ENCODE measurements around the gene SEPTIN5.

The SEPTIN5 gene

GRCh38 chr22:19734837-19735382, 20.6 kb downstream of the SEPTIN5 start:
- DNase-seq, result no peak

DNA sequence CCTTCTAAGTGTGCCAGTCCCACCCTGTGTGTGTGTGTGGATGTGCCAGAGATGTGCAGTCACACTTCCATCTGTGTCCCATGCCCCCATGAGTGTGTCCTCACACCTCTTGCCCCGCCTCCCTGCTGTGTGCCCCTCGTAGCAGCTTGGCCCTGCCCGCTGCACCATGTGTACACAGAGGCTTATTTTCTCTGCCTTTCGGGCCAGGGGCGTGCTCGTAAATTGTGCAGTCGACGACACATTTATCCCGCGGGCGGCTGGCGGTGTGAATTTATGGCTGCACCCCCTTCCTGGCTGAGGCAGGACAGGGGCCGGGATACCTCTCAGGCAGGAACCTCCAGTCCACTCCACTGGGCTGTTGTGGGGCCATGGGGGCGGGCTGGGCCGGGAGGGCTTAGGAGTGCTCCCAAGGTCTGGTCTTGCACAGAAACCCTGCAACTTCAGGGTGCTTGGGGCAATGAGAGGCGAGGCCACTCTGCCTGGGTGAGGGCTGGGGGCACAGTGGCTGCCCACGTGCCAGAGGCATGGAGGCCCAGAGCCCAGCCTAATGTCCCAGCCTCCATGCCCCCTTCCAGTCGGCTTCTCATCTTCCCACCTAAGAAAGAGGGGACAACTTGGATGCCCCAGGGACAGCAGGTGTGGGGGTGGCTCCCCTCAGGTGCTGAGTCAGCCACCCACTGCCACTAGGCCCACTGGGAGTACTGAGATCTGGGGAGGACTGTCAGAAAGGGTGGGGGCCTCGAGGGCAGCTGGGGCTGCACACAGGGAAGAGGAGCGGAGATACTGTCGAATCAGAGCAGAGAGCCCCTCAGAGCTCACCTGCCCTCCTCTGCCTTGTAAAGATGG, 21.6 kb downstream of the SEPTIN5 start:
- DNase-seq, result no peak

GRCh38 chr22:19737846-19738663, 23.8 kb downstream of the SEPTIN5 start:
- DNase-seq, result no peak

DNA sequence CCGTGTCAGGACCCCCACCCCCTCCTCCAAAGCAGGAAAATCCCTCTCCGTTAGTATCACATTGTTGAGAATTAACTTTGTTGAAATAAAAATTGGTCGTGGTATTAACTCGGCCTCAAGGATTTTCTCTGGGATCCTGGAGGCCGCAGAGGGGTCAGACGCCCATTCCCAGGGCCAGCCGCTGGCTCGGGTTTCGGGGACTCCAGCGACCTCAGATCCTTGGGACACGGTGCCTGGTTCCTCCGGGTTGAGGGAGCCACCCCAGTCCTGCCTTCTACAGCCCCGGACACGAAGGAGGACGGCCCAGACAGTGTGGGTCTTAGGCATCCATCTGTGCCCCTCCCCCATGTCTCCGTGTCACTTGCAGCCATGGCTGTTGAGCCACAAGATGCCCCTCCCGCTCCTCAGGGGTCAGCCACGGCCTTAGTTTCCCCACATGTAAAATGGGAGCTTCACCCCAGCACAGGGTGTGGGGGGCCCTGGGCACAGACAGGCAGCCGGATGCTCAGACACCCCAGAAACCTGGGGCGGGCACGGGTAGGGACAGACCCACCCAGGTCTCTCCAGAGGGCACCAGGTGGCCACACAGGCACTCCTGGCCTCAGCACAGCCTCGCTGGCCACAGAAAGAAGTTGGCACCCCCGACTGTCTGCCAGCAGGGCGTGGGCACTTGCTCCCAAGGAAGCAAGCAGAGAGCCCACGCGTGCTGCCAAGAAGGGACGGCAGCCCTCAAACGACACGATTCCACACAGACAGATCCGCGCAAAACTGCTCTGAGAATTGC, 24.6 kb downstream of the SEPTIN5 start:
- no peak for DNase-seq

GRCh38 chr22:19739448-19739895, 25.2 kb downstream of the SEPTIN5 start:
- DNase-seq, result no peak

- DNase-seq, result no peak
These were observed 25.7 kb downstream of the SEPTIN5 start for GRCh38 chr22:19739911-19740449.

DNA sequence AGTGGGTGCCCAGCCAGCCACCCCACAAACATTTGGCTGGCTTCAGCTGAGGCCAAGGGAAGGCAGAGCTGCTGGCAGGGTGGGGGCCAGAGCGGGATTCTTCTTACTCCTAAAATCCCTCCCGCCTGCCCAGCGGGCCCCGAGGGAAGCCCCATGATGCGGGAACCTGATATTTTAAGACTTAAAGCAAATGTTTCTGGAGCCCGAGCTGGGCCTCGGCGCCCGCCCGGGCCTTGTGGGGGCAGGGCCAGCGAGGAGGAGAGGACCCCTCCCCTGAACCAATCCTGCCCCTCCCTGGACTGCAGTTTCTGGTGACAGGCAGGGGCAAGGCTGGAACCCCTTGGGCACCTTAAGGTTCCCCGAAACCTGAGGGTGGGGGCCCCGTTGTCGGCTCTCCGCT, 26.3 kb downstream of the SEPTIN5 start:
- DNase-seq, result no peak

DNA sequence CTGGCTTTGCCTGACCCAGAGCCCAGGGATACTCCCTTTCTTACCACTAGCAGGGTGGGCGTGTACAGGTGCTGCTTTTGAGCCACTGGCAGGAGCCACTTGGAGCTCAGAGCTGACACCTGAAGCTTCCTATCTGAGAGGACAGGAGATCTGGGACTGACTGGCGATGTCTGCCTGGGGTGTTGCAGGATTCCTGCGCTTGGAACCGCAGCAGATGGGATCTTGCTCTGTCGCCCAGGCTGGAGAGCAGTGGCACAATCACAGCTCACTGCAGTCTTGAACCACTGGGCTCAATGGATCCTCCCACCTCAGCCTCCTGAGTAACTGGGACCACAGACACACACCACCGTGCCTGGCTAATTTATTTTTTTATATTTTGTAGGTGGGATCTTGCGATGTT, 26.8 kb downstream of the SEPTIN5 start:
- no peak for DNase-seq

- DNase-seq, result no peak
These were observed 28.1 kb downstream of the SEPTIN5 start for GRCh38 chr22:19742160-19743066.

GRCh38 chr22:19743081-19743480, 28.8 kb downstream of the SEPTIN5 start:
- DNase-seq, result no peak

DNA sequence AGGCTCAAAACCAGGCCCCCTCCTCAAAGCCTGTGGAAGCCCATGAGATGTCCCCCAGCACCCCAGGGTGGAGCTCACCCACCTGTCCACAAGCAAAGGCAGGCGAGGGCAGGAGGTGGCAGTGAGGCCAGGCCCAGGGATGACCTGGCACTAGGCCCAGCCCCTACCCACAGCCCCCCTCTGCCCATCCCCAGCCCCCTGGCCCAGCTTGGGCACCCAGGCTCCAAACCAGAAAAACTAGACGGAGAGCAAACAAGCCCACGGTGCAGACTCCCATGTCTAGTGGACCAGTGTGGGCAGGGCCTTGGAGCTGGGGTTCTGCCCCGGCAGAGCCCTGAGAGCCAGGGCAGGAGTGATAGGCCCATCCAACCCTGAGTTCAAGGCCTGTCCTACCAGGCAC, 29.3 kb downstream of the SEPTIN5 start:
- DNase-seq, result no peak

DNA sequence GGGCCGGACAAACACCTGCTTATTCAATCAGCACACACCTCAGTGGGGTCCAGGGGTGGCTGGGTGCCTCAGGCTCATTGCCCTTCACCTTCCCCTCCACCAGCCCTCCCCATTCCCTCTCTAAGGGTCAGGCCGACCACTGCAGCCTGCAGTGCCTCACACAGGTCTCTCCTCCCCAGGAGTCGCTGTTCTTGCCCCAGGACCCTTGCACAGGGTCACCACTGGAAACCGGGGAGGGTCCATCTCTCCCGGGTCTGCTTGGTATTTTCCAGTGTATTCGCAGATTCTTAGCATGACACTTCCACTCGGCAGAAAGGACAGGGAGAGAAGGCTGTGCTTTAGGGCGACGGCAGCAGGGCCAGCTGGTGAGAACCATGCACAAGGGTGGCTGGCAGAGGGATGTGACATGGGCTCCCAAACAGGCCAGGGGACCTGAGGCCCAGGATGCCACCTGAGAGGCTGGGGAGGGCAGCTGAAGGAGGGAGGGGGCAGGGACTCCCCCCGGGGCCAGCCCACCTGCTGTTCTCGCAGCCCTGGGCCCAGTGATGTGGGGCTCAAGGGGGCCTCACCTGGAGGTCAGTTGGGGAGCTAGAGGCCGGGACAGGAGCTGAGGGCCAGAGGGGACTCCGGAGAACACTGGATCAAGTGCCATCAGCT, 30.2 kb downstream of the SEPTIN5 start:
- no peak for DNase-seq

DNA sequence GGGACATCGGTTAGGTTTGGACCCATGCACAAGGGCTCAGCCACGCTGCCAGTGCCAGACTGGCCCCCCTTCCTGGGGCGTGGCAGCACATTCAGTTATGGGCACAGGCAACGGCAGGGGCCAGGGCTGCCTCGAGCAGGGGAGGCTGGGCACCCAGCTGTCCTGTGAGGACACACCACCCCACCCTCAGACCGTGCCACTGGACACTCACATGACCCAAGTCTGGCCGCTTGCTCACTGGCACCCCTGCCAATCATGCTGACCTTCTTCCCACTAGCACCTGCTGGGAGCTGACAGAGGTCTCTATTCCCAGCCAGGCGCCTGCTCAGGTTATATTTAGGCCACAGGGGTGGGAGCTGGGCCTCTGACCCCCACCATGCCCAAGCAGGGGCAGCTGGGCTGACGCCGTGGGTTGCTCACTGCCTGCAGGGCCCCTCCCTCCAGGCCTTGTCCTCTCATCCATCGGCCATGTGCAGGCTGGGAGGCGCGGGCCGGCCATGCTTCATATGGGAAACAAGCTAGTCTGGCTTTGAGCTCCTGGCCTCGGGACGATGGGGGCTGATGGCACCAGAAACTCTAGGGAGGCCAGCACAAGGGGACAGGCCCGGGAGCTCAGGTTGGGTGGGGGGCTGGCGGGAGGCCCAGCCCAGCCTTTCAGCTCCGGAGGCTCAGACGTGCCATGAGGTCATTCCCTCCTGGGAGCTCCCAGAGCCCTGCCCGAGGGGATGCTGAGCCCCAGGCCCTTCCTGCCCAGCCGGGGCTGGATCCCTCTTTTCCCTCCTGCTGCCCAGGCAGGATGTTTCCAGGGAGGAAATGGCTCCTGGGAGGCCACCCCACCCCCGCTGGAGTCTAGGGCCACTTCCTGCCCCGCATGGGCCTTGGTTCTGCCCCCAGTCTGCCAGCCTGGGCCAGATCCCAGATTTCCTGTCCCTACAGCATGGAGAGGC, 31.1 kb downstream of the SEPTIN5 start:
- no peak for DNase-seq

GRCh38 chr22:19746726-19747125, 32.4 kb downstream of the SEPTIN5 start:
- DNase-seq, result no peak

GRCh38 chr22:19747551-19747950, 33.2 kb downstream of the SEPTIN5 start:
- DNase-seq, result no peak

GRCh38 chr22:19748139-19748538, 33.8 kb downstream of the SEPTIN5 start:
- DNase-seq, result no peak

- DNase-seq, result no peak
These were observed 34.8 kb downstream of the SEPTIN5 start for GRCh38 chr22:19748991-19749664.

- DNase-seq, result no peak
These were observed 35.6 kb downstream of the SEPTIN5 start for GRCh38 chr22:19749876-19750275.
